ENCODE data around the gene BAIAP2L1.

GRCh38 chr7:98374285-98374680, 26.6 kb downstream of the BAIAP2L1 start:
- TF ChIP-seq EZH2 (IDR thresholded peaks at IDR 0.05; ENCODE audit: insufficient read depth, poor library complexity, severe bottlenecking) (no peak), EZH2phosphoT487 (IDR thresholded peaks at IDR 0.05; ENCODE audit: insufficient read depth, low read depth) (no peak)

Measured in GM23248 (cell line).